Liver (tissue), 9 donors: ENCODE results near the gene LINS1. TPM values are rescaled to one million over a fixed set of nuclear protein-coding genes. Genes with fewer than 3 reads are reported as not detected.

ENCODE experiments used
- DNase-seq: peaks from one replicate; pipeline ENCODE4 v3.0.0-alpha.2; 2017; ENCODE audit warnings: low spot score
- H3K27ac ChIP-seq, 2 donors: one replicate each; pipeline ENCODE4 v1.7.0; 2013; ENCODE audit warnings: inconsistent platforms in 2 of 2, low read length in 2 of 2, control low read depth in 1 of 2, low read depth in 1 of 2, mild to moderate bottlenecking in 1 of 2
- H3K27me3 ChIP-seq, 4 donors: one replicate each; pipeline versions ENCODE4 v1.6.1 to v1.7.0; 2013; ENCODE audit warnings: low read length in 3 of 4, inconsistent platforms in 1 of 4, mild to moderate bottlenecking in 1 of 4, moderate library complexity in 1 of 4; ENCODE audit not compliant: control insufficient read depth in 4 of 4, insufficient read depth in 4 of 4
- H3K36me3 ChIP-seq, 4 donors: one replicate each; pipeline versions ENCODE4 v1.6.1 to v1.7.0; 2013; ENCODE audit warnings: low read length in 3 of 4, mild to moderate bottlenecking in 3 of 4, low read depth in 1 of 4, moderate library complexity in 1 of 4; ENCODE audit not compliant: control insufficient read depth in 4 of 4, insufficient read depth in 3 of 4
- H3K4me1 ChIP-seq, 4 donors: one replicate each; pipeline versions ENCODE4 v1.6.1 to v1.7.0; 2013; ENCODE audit warnings: low read length in 3 of 4, mild to moderate bottlenecking in 3 of 4, moderate library complexity in 1 of 4; ENCODE audit not compliant: control insufficient read depth in 4 of 4, insufficient read depth in 4 of 4
- H3K4me3 ChIP-seq, 3 donors: one replicate each; pipeline versions ENCODE4 v1.6.1 to v1.7.0; 2013; ENCODE audit warnings: low read length in 3 of 3, control low read depth in 1 of 3, low read depth in 1 of 3, mild to moderate bottlenecking in 1 of 3
- H3K9ac ChIP-seq, 2 donors: one replicate each; pipeline ENCODE4 v1.7.0; 2013; ENCODE audit warnings: low read length in 2 of 2, mild to moderate bottlenecking in 2 of 2, moderate library complexity in 2 of 2, control low read depth in 1 of 2, low read depth in 1 of 2
- H3K9me3 ChIP-seq, 4 donors: one replicate each; pipeline versions ENCODE4 v1.6.1 to v1.7.0; 2013; ENCODE audit warnings: low read length in 3 of 4; ENCODE audit not compliant: control insufficient read depth in 4 of 4
- CTCF ChIP-seq: fragments of 150-350 bp; IDR thresholded peaks from 2 replicates; pipeline ENCODE4 v1.5.1; 2017; ENCODE audit warnings: improper control_type of control experiment, low read depth, low read length; ENCODE audit not compliant: missing input control
- EGR1 ChIP-seq, 2 donors: IDR thresholded peaks; 2 replicates each; pipeline ENCODE4 v1.6.1; 2016 to 2018; ENCODE audit warnings: antibody characterized with exemption in 2 of 2, low read depth in 2 of 2
- FOXA1 ChIP-seq: IDR thresholded peaks from 2 replicates; pipeline ENCODE4 v1.6.1; 2016; ENCODE audit warnings: antibody characterized with exemption
- FOXA2 ChIP-seq: IDR thresholded peaks from 2 replicates; pipeline ENCODE4 v1.6.1; 2016; ENCODE audit warnings: antibody characterized with exemption
- GABPA ChIP-seq, 2 donors: IDR thresholded peaks in 1 of 2; conservative IDR thresholded peaks in 1 of 2; 2 replicates each; pipeline ENCODE4 v1.6.1; 2016; ENCODE audit warnings: antibody characterized with exemption in 2 of 2, mild to moderate bottlenecking in 1 of 2, moderate library complexity in 1 of 2
- HNF4A ChIP-seq, 2 donors: conservative IDR thresholded peaks; 2 replicates each; pipeline ENCODE4 v1.6.1; 2016; ENCODE audit warnings: antibody characterized with exemption in 2 of 2, mild to moderate bottlenecking in 2 of 2
- HNF4G ChIP-seq: IDR thresholded peaks from 2 replicates; pipeline ENCODE4 v1.6.1; 2016; ENCODE audit warnings: antibody characterized with exemption
- JUND ChIP-seq, 2 donors: IDR thresholded peaks; 2 replicates each; pipeline ENCODE4 v1.6.1; 2016; ENCODE audit warnings: antibody characterized with exemption in 2 of 2
- NR2F2 ChIP-seq: IDR thresholded peaks from 2 replicates; pipeline ENCODE4 v1.6.1; 2016; ENCODE audit warnings: antibody characterized with exemption
- RAD21 ChIP-seq, 2 donors: IDR thresholded peaks; 2 replicates each; pipeline ENCODE4 v1.6.1; 2016; ENCODE audit warnings: antibody characterized with exemption in 2 of 2, mild to moderate bottlenecking in 2 of 2
- RXRA ChIP-seq, 2 donors: IDR thresholded peaks; 2 replicates each; pipeline ENCODE4 v1.6.1; 2017 to 2018; ENCODE audit warnings: antibody characterized with exemption in 2 of 2, mild to moderate bottlenecking in 1 of 2
- SP1 ChIP-seq: IDR thresholded peaks from 2 replicates; pipeline ENCODE4 v1.6.1; 2018; ENCODE audit warnings: antibody characterized with exemption, mild to moderate bottlenecking
- TAF1 ChIP-seq: conservative IDR thresholded peaks from 2 replicates; pipeline ENCODE4 v1.6.1; 2016; ENCODE audit warnings: antibody characterized with exemption, mild to moderate bottlenecking
- YY1 ChIP-seq: IDR thresholded peaks from 2 replicates; pipeline ENCODE4 v1.6.1; 2016; ENCODE audit warnings: antibody characterized with exemption, mild to moderate bottlenecking
- ZBTB33 ChIP-seq: IDR thresholded peaks from 2 replicates; pipeline ENCODE4 v1.6.1; 2016; ENCODE audit warnings: antibody characterized with exemption
- WGBS: extraction: QIAGEN DNeasy Blood & Tissue Kit; methylation state at CpG from one replicate; pipeline ENCODE4 v1.1.7; 2013; 5-methylcytosine and 5-hydroxymethylcytosine counted together
- polyA plus RNA-seq, 2 donors: library from polyadenylated mRNA; stranded (reverse) in 1 of 2; unstranded in 1 of 2; fragments of 200-250 nt in 1 of 2; fragments of >200 nt in 1 of 2; fragmentation: Nextera tagmentation in 1 of 2; extraction: Ambion mirVana in 1 of 2; gene quantifications; one replicate each; pipeline versions ENCODE4 v1.2.1 to v1.2.3, GENCODE V29; 2013 to 2015
- total RNA-seq, 2 donors: library from RNA; depleted of rRNA; stranded (reverse); fragments of >200 nt; gene quantifications; one replicate each; pipeline ENCODE4 v1.2.3, GENCODE V29; 2014
- TF ChIP-seq, protein P1 (sequence below): IDR thresholded peaks from 2 replicates; pipeline ENCODE4 v1.6.1; 2016; ENCODE audit warnings: antibody characterized with exemption, mild to moderate bottlenecking
- TF ChIP-seq, protein P2 (sequence below): IDR thresholded peaks from 2 replicates; pipeline ENCODE4 v1.6.1; 2016; ENCODE audit warnings: antibody characterized with exemption
- TF ChIP-seq, protein P3 (sequence below): IDR thresholded peaks from 2 replicates; pipeline ENCODE4 v1.6.1; 2016; ENCODE audit warnings: antibody characterized with exemption
- donor health status: healthy.
- donor health status: healthy.
- donor health status: healthy.
- donor health status: healthy.
- donor health status: healthy.

Gene LINS1
- total and polyA plus RNA-seq, 4 donors: 2.9 to 9.1 (median 6.3) TPM

DNA sequence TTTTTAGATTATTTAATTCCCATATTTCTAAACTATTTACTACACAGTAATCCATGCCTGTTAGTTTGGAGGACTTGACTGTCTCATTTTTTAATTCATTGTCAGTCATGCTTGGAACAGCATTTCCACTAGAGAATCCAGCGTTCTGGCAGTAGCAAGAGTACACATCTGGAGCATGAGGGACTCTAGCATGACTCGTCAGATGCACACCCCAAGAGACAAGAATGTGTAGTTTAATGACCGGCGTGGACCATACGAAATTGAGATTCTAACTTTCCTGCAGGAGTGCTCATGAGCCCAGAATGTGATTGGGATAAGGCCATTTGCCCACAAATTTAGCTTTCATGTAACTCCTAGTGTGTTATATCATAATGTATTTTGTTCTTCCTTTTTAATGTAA lies 49.3 kb upstream of the LINS1 start:
- H3K4me1 ChIP-seq: no peaks in the 10 kb centered on the region
- no peaks in the 10 kb centered on the region for H3K27me3 ChIP-seq
- peaks cover 0 to 4% (median 2%) of the 10 kb centered on the region in 4 donors for H3K36me3 ChIP-seq
- no peaks in the 10 kb centered on the region for H3K9me3 ChIP-seq
- TF ChIP-seq YY1 (no peak), SP1 (no peak), TAF1 (no peak), HNF4A (conservative IDR thresholded peaks at IDR 0.05) (no peak), EGR1 (IDR thresholded peaks at IDR 0.05; ENCODE audit: low read depth in 2 of 2) (no peak), FOXA2 (no peak), FOXA1 (no peak), CTCF (no peak), GABPA (IDR thresholded peaks at IDR 0.05 in 1 of 2, conservative IDR thresholded peaks at IDR 0.05 in 1 of 2) (no peak), JUND (IDR thresholded peaks at IDR 0.05) (no peak), RAD21 (IDR thresholded peaks at IDR 0.05) (no peak), HNF4G (no peak), NR2F2 (no peak), ZBTB33 (no peak), RXRA (IDR thresholded peaks at IDR 0.05) (no peak)
- TF ChIP-seq, protein P1, sequence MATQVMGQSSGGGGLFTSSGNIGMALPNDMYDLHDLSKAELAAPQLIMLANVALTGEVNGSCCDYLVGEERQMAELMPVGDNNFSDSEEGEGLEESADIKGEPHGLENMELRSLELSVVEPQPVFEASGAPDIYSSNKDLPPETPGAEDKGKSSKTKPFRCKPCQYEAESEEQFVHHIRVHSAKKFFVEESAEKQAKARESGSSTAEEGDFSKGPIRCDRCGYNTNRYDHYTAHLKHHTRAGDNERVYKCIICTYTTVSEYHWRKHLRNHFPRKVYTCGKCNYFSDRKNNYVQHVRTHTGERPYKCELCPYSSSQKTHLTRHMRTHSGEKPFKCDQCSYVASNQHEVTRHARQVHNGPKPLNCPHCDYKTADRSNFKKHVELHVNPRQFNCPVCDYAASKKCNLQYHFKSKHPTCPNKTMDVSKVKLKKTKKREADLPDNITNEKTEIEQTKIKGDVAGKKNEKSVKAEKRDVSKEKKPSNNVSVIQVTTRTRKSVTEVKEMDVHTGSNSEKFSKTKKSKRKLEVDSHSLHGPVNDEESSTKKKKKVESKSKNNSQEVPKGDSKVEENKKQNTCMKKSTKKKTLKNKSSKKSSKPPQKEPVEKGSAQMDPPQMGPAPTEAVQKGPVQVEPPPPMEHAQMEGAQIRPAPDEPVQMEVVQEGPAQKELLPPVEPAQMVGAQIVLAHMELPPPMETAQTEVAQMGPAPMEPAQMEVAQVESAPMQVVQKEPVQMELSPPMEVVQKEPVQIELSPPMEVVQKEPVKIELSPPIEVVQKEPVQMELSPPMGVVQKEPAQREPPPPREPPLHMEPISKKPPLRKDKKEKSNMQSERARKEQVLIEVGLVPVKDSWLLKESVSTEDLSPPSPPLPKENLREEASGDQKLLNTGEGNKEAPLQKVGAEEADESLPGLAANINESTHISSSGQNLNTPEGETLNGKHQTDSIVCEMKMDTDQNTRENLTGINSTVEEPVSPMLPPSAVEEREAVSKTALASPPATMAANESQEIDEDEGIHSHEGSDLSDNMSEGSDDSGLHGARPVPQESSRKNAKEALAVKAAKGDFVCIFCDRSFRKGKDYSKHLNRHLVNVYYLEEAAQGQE: no peak
- TF ChIP-seq, protein P2, sequence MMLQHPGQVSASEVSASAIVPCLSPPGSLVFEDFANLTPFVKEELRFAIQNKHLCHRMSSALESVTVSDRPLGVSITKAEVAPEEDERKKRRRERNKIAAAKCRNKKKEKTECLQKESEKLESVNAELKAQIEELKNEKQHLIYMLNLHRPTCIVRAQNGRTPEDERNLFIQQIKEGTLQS: no peak
- TF ChIP-seq, protein P3, sequence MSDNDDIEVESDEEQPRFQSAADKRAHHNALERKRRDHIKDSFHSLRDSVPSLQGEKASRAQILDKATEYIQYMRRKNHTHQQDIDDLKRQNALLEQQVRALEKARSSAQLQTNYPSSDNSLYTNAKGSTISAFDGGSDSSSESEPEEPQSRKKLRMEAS: no peak
- 95% methylated on average over 5 of the region's 5 CpGs for WGBS
- H3K9ac ChIP-seq: no peak overlapping the region
- H3K4me3 ChIP-seq: no peak overlapping the region
- DNase-seq: no peak
- no peak overlapping the region for H3K27ac ChIP-seq
